IPS-20b (cell line): ENCODE results near the gene ALOX12B.

Experiments
- H3K27ac ChIP-seq: one replicate; pipeline ENCODE4 v1.5.1; 2013; ENCODE audit warnings: low read length
- H3K27me3 ChIP-seq: 2 replicates; pipeline ENCODE4 v1.6.1; 2013; ENCODE audit warnings: mild to moderate bottlenecking, low read length, inconsistent platforms; ENCODE audit not compliant: insufficient read depth
- H3K36me3 ChIP-seq: 2 replicates; pipeline ENCODE4 v1.6.1; 2013; ENCODE audit warnings: low read depth, mild to moderate bottlenecking, inconsistent platforms, low read length, moderate library complexity; ENCODE audit not compliant: insufficient read depth
- H3K4me1 ChIP-seq: 2 replicates; pipeline ENCODE4 v1.6.1; 2013; ENCODE audit warnings: mild to moderate bottlenecking, control low read depth, inconsistent platforms, low read length, moderate library complexity; ENCODE audit not compliant: insufficient read depth
- H3K4me3 ChIP-seq: 2 replicates; pipeline ENCODE4 v1.5.1; 2013; ENCODE audit warnings: mild to moderate bottlenecking, low read length, inconsistent platforms
- H3K9ac ChIP-seq: 2 replicates; pipeline ENCODE4 v1.6.1; 2013; ENCODE audit warnings: low read depth, mild to moderate bottlenecking, inconsistent platforms, low read length, moderate library complexity
- H3K9me3 ChIP-seq: 2 replicates; pipeline ENCODE4 v1.6.1; 2013; ENCODE audit warnings: mild to moderate bottlenecking, low read depth, low read length, inconsistent platforms; ENCODE audit not compliant: insufficient read depth

The ALOX12B gene

GRCh38 chr17:8046306-8046928, 41.1 kb downstream of the ALOX12B start:
- Histone ChIP-seq H3K4me1 (no peaks in the 10 kb centered on the region), H3K9me3 (no peaks in the 10 kb centered on the region), H3K27ac (no peak overlapping the region), H3K4me3 (no peak overlapping the region), H3K36me3 (no peaks in the 10 kb centered on the region), H3K27me3 (peaks cover 23% of the 10 kb centered on the region), H3K9ac (no peak overlapping the region)

- H3K9me3 ChIP-seq, result no peaks in the 10 kb centered on the region
- H3K36me3 ChIP-seq, result no peaks in the 10 kb centered on the region
- H3K4me3 ChIP-seq, result no peak overlapping the region
- H3K27me3 ChIP-seq, result peaks cover 18% of the 10 kb centered on the region
- H3K4me1 ChIP-seq, result no peaks in the 10 kb centered on the region
- no peak overlapping the region for H3K27ac ChIP-seq
- H3K9ac ChIP-seq, result no peak overlapping the region
Measured at GRCh38 chr17:8044819-8045810, 42.4 kb downstream of the ALOX12B start.

GRCh38 chr17:8041979-8042378, 45.5 kb downstream of the ALOX12B start:
- Histone ChIP-seq H3K4me3 (no peak overlapping the region), H3K36me3 (no peaks in the 10 kb centered on the region), H3K27ac (no peak overlapping the region), H3K9ac (no peak overlapping the region), H3K4me1 (no peaks in the 10 kb centered on the region), H3K27me3 (peaks cover 20% of the 10 kb centered on the region), H3K9me3 (no peaks in the 10 kb centered on the region)

- Histone ChIP-seq H3K9ac (no peak overlapping the region), H3K27ac (no peak overlapping the region), H3K4me3 (no peak overlapping the region), H3K4me1 (no peaks in the 10 kb centered on the region), H3K9me3 (no peaks in the 10 kb centered on the region), H3K36me3 (no peaks in the 10 kb centered on the region), H3K27me3 (peaks cover 14% of the 10 kb centered on the region)
Measured at GRCh38 chr17:8041249-8041928, 46.1 kb downstream of the ALOX12B start.

GRCh38 chr17:8039611-8040168, 47.8 kb downstream of the ALOX12B start:
- H3K4me1 ChIP-seq, result no peaks in the 10 kb centered on the region
- H3K9ac ChIP-seq, result no peak overlapping the region
- no peak overlapping the region for H3K27ac ChIP-seq
- no peaks in the 10 kb centered on the region for H3K9me3 ChIP-seq
- H3K27me3 ChIP-seq, result peaks cover 3% of the 10 kb centered on the region; the same call in 1 of the 2 replicates
- H3K4me3 ChIP-seq, result no peak overlapping the region
- H3K36me3 ChIP-seq, result no peaks in the 10 kb centered on the region

- Histone ChIP-seq H3K36me3 (no peaks in the 10 kb centered on the region), H3K4me3 (peak within 1 kb of the TSS; percentile 51; the same call in 1 of the 2 replicates), H3K9me3 (no peaks in the 10 kb centered on the region), H3K9ac (no peak within 1 kb of the TSS), H3K27me3 (peaks cover 3% of the 10 kb centered on the region; the same call in 1 of the 2 replicates), H3K27ac (no peak within 1 kb of the TSS), H3K4me1 (no peaks in the 10 kb centered on the region)
Measured at GRCh38 chr17:8038954-8039610, 48.4 kb downstream of the ALOX12B start, which contains the start of gene ALOX15B. Gene ALOX15B, plus strand, starts transcription at chr17:8039059. Its CDS starts 97 bp downstream, at chr17:8039156.

- H3K36me3 ChIP-seq, result no peaks in the 10 kb centered on the region
- H3K4me1 ChIP-seq, result no peaks in the 10 kb centered on the region
- no peak overlapping the region for H3K4me3 ChIP-seq
- H3K9ac ChIP-seq, result no peak overlapping the region
- H3K9me3 ChIP-seq, result no peaks in the 10 kb centered on the region
- peaks cover 5% of the 10 kb centered on the region; the same call in 1 of the 2 replicates for H3K27me3 ChIP-seq
- no peak overlapping the region for H3K27ac ChIP-seq
Measured at GRCh38 chr17:8032442-8032841, 55.1 kb downstream of the ALOX12B start.

- Histone ChIP-seq H3K27ac (no peak overlapping the region), H3K36me3 (no peaks in the 10 kb centered on the region), H3K4me1 (no peaks in the 10 kb centered on the region), H3K4me3 (no peak overlapping the region), H3K9me3 (no peaks in the 10 kb centered on the region), H3K27me3 (peaks cover 5% of the 10 kb centered on the region; the same call in 1 of the 2 replicates), H3K9ac (no peak overlapping the region)
Measured at GRCh38 chr17:8031950-8032349, 55.6 kb downstream of the ALOX12B start.

- H3K27me3 ChIP-seq, result peaks cover 5% of the 10 kb centered on the region; the same call in 1 of the 2 replicates
- H3K27ac ChIP-seq, result no peak overlapping the region
- H3K4me1 ChIP-seq, result no peaks in the 10 kb centered on the region
- no peaks in the 10 kb centered on the region for H3K9me3 ChIP-seq
- H3K9ac ChIP-seq, result no peak overlapping the region
- H3K36me3 ChIP-seq, result no peaks in the 10 kb centered on the region
- H3K4me3 ChIP-seq, result no peak overlapping the region
Measured at GRCh38 chr17:8031261-8031661, 56.3 kb downstream of the ALOX12B start.

- no peak overlapping the region for H3K27ac ChIP-seq
Measured at GRCh38 chr17:8029121-8029520, 58.4 kb downstream of the ALOX12B start.

More at GRCh38 chr17:8029121-8029520, 58.4 kb downstream of the ALOX12B start:
- no peak overlapping the region for H3K4me3 ChIP-seq
- H3K36me3 ChIP-seq, result no peaks in the 10 kb centered on the region
- H3K9me3 ChIP-seq, result no peaks in the 10 kb centered on the region
- no peaks in the 10 kb centered on the region for H3K4me1 ChIP-seq
- H3K27me3 ChIP-seq, result peaks cover 5% of the 10 kb centered on the region; the same call in 1 of the 2 replicates
- H3K9ac ChIP-seq, result no peak overlapping the region
